Amniotic epithelial cell (primary cell): ENCODE data around the gene POLR2E.
"Not testable (repeated sequence)": the region's sequence is repeated elsewhere in the genome, so short reads cannot be mapped to it uniquely, and the experiment has no call there.

ENCODE experiments used
- DNase-seq: peaks from one replicate; pipeline ENCODE4 v3.0.0-alpha.2; 2010; ENCODE audit warnings: low read depth

The POLR2E gene

GRCh38 chr19:1094978-1095701 lies at the start of gene POLR2E:
POLR2E (minus strand) TSS chr19:1095375; CDS start chr19:1095315, 60 bp downstream.
- peak; percentile 95 for DNase-seq

- DNase-seq: no peak
Observed at GRCh38 chr19:1144741-1145140, 49.6 kb upstream of the POLR2E start.

- no peak for DNase-seq
Observed at GRCh38 chr19:1143828-1144399, 48.7 kb upstream of the POLR2E start.

GRCh38 chr19:1141944-1142343 lies 46.8 kb upstream of the POLR2E start:
- DNase-seq: no peak

- no peak for DNase-seq
Observed at GRCh38 chr19:1140272-1141027, 45.3 kb upstream of the POLR2E start.

GRCh38 chr19:1139126-1139525 lies 44.0 kb upstream of the POLR2E start:
- DNase-seq: no peak

- DNase-seq: no peak
Observed at GRCh38 chr19:1138121-1138520, 42.9 kb upstream of the POLR2E start.

- DNase-seq: no peak
Observed at GRCh38 chr19:1136621-1137317, 41.6 kb upstream of the POLR2E start.

GRCh38 chr19:1136201-1136600 lies 41.0 kb upstream of the POLR2E start:
- no peak for DNase-seq

GRCh38 chr19:1135454-1135853 lies 40.3 kb upstream of the POLR2E start:
- no peak for DNase-seq

GRCh38 chr19:1134431-1134830 lies 39.3 kb upstream of the POLR2E start:
- DNase-seq: peak; percentile 86

GRCh38 chr19:1133471-1133929 lies 38.3 kb upstream of the POLR2E start:
- DNase-seq: peak; percentile 57

- DNase-seq: peak; percentile 47
Observed at GRCh38 chr19:1132552-1133383, 37.6 kb upstream of the POLR2E start.

- peak; percentile 91 for DNase-seq
Observed at GRCh38 chr19:1131718-1132551, 36.8 kb upstream of the POLR2E start.

GRCh38 chr19:1130771-1131717 lies 35.9 kb upstream of the POLR2E start:
- no peak for DNase-seq

- DNase-seq: no peak
Observed at GRCh38 chr19:1129535-1129934, 34.4 kb upstream of the POLR2E start.

- not testable (repeated sequence) for DNase-seq
Observed at GRCh38 chr19:1129084-1129483, 33.9 kb upstream of the POLR2E start.

GRCh38 chr19:1128106-1128505 lies 32.9 kb upstream of the POLR2E start:
- DNase-seq: no peak

GRCh38 chr19:1126984-1127760 lies 32.0 kb upstream of the POLR2E start:
- DNase-seq: no peak
